ENCODE data around the gene DSCAML1.

- no peak for TF ChIP-seq TAF1 (IDR thresholded peaks at IDR 0.05; ENCODE audit: low read depth, low read length)
- TF ChIP-seq POLR2A (IDR thresholded peaks at IDR 0.05; ENCODE audit: low read depth, low read length) = no peak
- no peak for TF ChIP-seq POLR2AphosphoS5 (IDR thresholded peaks at IDR 0.05; ENCODE audit: low read depth, low read length)
- TF ChIP-seq POU2F2 (IDR thresholded peaks at IDR 0.05; ENCODE audit: low read depth, low read length) = no peak
These were observed 167.9 kb downstream of the DSCAML1 start for GRCh38 chr11:117629146-117629545.

All from GM12891 (cell line).